HS-5 (cell line): ENCODE data around the gene CHD3.

Experiments
- DNase-seq: peaks from one replicate; pipeline ENCODE4 v3.0.0-alpha.2; 2012; ENCODE audit warnings: low read depth

Gene CHD3

DNA sequence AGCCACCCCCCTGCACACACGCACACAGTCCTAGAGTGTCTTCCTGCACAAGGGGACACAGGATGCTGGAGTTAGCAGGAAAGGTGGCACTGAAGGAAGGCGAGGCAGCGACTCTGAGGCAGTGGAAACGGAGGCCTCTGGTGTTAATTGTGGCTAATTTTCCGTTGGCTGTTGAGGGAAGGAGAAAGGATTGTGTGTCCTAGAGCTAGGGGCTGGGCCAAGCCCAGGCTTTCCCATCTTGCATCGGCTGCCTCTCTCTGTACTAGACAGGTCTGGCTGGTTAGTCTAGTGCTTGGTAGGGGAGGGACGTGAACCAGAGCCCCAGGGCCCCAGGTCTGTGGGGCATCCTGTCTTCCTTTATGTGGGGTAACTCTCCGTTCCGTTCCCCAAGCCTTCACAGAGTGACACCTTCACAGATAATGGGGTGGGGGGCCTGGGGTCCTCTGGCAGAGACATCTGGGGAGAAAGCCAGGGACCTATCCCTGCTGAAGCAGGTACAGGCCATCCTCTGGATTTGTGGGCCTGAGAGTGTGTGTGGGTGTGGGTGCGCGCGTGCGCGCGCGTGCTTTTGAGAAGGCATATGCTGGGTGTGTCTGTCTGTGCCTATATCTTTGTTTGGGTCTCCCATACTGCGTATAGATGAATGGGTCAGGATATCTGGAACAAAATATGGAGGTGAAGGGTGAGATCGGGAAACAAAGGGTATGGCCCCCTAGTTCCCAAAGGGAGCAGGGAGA lies at the start of gene CHD3:
Gene CHD3, plus strand, starts transcription at position 606 of the 737 bp plus-strand sequence. CDS start 212 bp downstream, outside the sequence.
- DNase-seq, result no peak

DNA sequence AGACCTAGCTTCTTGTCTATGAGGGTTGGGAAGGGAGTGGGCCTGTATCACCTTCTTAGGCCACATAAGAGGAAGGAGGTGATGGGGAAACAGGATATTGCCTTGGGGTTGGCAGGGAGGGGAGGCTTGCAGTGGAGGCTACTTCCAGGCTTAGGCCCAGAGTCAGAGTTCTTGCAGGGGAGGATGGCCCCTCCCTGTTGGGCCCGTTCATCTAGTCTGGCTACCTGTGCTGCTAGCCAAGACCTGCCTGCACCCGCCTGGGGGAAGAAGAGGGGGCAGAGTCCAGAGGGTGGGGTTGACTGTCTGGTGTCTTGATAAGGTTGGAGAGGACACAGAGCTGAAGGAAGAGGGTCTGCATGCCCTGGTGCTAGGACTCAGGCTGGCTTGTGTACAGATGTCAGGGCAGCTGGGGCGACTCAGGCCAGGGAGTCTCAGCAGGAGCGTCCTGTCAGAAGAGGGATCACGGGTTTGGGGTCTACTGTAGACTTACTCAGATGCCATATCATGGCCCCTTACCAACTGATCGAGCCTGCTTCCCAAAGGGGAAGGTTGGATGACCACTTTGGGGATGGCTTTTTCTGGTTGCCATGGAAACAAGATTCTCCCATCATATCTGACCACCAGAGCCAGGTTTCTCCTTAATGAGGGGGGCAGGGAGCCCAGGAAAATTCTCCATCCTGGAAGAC lies 49.3 kb upstream of the CHD3 start:
- no peak for DNase-seq

DNA sequence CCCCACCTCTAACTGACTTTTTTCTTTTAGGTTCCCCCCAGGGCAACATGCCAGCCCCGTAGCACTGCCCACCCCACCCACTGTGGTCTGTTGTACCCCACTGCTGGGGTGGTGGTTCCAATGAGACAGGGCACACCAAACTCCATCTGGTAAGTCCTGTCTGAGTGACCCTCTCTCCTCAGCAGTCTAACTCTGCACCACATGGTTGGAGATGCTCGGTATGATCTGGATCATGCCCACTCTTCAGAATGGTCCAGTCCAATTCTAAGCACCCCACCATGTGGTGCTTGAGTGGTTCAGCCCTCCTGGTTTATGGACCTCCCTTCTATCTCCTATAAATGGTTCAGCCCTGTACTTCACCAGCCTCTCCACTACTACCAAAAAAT lies 48.7 kb upstream of the CHD3 start:
- DNase-seq, result no peak

DNA sequence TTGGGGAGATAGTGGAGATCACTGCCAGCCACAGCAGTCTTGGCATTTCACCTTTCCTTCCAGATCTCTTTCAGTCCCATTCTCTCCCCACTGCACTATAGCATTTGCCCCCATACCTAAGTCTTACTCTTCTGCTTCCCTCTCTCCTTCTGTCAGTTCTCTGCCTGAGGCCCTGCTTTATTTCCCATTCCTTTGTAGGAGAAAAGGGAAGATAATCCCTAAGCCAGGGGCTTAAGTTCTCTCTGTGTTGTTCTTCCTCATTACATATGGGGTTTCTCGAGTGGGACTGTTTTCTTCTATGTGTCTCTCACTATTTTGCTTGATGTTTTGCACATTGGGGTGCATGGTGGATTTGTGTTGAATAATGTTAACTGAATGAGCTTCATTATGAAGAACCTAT lies 48.1 kb upstream of the CHD3 start:
- no peak for DNase-seq

DNA sequence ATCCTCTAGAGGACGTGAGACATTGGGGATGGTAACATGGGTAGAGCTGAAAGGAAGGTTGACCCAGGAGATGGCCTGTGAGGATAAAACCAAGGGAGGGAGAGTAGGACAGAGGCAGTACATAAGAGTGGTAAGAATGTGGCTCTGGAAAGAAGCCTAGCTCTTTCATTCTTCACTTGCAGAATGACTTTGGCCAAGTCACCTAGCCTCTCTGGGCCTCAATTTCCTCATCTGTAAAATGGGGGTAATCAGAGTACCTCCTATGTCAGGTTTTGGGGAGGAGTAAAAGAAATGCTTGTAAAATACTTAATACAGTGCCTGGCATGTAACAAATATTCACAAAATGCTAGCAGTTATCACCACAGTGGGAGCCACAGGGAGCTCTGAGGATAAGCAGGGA lies 47.7 kb upstream of the CHD3 start:
- DNase-seq, result no peak

DNA sequence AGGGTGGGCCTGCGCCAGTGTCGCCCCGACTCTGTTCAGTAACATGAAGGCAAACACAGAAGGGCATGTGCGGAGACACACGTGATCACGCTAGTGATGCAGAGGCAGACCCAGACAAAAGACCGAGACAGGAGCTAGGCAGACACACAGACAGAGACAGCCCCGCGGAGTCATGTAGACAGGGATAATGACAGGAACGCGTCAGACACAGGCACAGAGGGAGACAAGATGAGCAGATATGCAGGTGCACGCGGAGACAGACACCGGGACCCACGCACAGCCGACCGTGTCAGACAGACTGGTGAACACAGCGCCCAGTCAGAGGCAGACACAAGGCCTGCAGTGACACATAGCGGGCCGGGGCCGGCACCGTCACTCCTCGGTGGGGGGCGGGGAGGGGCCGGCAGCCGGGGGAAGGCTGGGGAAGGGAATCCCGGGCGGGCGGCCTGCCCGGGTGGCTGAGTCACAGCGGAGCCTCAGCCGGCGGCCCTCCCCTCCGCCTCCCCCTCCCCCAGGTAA lies 47.1 kb upstream of the CHD3 start:
- DNase-seq, result no peak

DNA sequence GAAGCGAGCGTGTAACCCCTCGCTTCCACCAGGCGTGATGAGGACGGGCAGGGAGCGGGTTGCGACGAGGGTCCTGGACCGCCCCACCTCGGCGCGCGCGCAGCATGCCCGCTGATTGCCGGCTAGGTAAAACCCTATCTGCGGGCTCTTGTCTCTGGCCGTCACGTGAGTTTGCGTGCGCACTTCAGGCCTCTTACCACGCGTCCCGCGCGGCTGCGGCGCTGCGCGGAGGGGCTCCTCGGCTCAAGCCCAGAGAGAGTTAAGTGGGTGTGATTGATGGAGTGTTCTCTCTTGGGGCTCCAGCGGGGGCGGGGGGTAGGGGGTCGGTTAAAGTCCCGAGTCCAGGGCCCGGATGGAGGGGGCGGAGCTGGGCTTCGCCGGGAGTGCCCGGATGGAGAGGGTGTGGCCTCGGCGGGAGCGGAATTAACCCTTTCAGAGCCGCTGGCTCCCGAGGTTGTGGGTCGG lies 46.6 kb upstream of the CHD3 start:
- DNase-seq, result peak; percentile 66

DNA sequence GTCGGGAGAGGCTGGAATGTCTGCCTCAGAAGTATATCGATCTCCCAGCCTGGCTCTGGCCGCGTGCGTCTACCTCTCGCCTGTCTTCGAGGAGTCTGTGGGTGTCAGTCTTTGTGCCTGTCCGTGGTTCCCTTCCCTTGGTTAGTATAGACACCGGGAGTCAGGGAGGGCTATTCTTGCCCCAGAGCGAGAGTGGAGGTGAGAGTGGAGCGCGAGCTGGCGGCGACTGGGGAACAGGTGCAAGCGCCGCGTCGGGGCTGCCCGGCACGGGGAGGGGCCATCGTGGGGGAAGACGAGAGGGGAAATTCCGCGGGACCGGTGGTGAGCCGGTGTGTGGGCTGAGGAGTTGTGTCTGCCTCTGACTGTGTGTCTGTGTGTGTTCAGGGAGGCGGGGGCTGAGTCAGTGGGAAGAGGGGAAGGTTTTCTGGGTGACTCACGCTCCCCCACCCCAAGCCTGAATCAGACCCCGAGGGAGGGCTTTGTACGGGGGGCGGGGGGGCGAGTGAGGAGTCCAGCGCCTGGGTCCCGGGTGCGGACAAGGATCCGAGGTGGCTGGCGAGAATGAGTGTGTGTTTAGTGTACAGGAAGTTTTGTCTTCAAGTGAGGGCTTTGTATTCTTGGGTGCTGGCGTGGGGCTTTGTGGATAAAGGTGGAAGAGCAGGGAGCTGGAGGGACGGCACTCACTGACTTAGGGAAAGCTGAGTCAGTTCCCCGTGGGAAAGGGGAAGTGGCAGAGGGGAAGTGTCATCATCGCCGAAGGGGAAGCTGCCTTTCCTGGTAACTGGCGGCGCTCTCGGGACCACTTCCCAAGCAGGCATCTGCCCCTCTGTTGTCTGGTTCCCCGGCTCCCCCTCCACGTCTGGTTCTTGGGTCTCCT lies 46.0 kb upstream of the CHD3 start:
- DNase-seq, result peak; percentile 80

DNA sequence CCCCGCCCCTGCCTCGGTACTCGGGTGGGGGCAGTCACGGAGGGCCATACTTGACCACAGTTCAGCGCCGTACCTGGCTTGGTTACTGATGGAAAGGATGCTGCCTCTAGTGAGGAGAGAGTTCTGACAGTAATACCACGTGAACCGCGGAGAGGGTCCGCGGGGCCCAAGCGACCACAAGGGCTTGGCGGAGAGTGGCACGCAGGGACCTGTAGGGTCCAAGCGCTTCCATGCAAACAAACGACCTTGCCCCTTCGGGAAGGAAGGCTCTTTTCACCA lies 45.4 kb upstream of the CHD3 start:
- no peak for DNase-seq

DNA sequence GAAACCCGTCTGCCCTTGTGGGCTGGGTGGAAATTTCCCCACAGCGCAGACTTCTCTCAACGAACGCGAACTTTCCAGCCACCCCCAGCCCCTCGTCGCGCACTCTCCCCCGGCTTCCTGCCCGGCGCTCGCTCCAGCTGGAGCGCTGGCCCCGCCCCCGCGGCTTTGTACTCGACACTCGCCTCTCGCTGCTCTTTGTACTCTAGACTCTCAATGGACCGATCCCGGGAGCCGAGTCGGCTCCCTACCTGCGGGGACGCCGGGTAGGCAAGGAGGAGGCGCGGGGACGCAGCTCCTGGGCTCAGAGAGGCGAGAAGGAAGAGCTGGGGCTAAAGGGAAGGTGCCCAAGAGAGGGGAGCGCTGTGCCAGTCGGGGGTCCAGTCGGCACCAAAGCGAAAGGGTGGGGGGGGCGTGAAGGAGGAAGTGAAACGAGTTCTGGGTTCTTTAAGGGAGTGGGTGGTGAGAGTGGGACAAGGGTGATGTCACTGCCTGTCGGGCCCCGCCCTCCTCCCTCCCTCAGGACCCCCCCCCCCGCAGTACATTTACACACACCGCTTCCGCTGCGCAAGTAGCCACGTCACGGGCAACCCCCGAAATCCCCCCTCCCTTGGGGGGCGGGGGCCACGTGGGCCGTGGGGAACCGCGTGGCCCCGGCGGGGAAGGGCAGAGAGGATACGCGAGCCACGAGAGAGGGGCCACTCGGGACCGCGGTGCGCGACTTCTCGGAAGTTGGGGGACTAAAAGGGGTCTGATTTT lies 44.9 kb upstream of the CHD3 start:
- no peak for DNase-seq

DNA sequence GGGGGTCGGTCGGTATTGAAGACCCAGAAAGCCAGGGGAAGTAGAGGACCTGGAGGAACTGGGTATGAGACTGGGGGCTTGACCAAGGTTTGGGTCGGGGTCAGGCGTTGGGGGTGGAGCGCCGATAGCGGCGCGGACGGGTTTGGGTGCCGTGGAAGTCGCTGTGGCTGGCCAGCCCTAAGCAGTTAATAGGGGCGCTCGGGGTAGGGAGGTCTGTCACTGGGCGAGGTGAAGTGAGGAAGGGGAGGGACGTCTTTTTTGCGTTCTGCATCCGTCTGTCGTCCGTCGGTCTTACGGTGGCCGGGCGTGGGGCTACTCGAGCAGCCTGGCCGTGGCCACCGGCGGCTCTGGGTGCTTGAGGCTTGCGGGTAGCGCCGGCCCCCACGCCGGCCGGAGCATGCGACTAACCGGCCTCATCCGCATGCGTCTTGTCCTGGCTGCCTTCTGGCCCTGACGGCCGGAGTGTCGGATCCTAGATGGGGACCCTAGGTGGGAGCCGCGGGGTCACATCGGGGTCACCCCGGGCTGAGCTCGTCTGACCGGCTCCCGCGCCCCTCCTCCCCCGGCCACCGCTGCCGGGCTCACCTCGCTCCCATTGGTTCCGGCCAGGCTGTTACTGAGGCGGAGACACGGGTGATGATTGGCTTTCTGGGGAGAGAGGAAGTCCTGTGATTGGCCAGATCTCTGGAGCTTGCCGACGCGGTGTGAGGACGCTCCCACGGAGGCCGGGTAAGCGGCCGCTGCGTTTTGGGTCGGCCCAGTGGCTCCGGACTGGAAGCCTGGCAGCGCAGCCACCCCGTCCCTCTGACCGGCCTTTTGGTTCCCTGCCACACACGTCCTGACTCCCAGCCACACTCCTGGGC lies 44.1 kb upstream of the CHD3 start:
- peak; percentile 78 for DNase-seq

DNA sequence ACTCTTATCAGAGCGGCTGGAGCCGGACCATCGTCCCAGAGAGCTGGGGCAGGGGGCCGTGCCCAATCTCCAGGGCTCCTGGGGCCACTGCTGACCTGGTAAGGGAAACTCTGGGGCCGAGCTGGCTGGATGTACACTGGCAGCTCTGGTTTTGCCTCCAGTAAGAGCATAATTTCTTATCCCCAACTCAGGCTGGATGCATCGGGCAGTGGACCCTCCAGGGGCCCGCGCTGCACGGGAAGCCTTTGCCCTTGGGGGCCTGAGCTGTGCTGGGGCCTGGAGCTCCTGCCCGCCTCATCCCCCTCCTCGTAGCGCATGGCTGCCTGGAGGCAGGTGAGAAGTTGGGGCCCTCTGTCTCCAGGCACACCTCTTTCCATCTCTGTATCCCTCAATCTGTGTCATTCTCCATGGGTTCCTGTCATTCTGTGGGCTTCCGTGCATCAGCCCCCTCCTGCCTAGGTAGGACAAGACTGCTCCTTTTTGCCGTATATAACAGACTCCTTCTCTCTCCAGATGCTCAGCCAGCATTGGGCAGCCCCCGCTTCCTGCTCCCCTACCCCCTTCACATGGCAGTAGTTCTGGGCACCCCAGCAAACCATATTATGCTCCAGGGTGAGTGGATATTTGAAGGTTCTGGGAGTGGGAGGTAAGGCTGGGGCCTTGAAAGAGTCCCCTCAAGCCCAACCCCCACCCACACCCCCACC lies 43.1 kb upstream of the CHD3 start:
- DNase-seq, result no peak

DNA sequence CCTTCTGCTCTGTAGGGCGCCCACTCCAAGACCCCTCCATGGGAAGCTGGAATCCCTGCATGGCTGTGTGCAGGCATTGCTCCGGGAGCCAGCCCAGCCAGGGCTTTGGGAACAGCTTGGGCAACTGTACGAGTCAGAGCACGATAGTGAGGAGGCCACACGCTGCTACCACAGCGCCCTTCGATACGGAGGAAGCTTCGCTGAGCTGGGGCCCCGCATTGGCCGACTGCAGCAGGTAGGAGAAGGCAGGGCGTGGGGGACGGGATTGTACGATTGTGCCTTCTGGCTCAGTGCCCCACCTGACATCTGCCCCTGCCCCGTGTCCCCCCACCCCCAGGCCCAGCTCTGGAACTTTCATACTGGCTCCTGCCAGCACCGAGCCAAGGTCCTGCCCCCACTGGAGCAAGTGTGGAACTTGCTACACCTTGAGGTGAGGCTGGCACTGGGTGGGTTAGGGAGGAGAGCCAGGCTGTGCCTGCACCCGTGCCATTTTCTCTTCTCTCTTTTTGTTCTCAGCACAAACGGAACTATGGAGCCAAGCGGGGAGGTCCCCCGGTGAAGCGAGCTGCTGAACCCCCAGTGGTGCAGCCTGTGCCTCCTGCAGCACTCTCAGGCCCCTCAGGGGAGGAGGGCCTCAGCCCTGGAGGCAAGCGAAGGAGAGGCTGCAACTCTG lies 42.4 kb upstream of the CHD3 start:
- no peak for DNase-seq

DNA sequence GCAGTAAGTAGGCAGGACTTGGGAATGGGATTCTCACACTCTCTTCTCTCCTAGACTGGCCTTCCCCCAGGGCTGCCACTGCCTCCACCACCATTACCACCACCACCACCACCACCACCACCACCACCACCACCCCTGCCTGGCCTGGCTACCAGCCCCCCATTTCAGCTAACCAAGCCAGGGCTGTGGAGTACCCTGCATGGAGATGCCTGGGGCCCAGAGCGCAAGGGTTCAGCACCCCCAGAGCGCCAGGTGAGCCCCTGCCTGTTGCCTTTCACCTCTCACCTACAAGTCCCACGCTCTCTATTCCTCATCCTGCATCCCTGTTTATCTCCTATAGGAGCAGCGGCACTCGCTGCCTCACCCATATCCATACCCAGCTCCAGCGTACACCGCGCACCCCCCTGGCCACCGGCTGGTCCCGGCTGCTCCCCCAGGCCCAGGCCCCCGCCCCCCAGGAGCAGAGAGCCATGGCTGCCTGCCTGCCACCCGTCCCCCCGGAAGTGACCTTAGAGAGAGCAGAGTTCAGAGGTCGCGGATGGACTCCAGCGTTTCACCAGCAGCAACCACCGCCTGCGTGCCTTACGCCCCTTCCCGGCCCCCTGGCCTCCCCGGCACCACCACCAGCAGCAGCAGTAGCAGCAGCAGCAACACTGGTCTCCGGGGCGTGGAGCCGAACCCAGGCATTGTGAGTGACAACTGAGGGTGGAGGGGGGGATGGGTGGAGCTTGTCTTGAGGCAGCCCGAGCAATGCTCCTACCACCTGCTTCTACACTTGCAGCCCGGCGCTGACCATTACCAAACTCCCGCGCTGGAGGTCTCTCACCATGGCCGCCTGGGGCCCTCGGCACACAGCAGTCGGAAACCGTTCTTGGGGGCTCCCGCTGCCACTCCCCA lies 41.6 kb upstream of the CHD3 start:
- DNase-seq, result no peak

DNA sequence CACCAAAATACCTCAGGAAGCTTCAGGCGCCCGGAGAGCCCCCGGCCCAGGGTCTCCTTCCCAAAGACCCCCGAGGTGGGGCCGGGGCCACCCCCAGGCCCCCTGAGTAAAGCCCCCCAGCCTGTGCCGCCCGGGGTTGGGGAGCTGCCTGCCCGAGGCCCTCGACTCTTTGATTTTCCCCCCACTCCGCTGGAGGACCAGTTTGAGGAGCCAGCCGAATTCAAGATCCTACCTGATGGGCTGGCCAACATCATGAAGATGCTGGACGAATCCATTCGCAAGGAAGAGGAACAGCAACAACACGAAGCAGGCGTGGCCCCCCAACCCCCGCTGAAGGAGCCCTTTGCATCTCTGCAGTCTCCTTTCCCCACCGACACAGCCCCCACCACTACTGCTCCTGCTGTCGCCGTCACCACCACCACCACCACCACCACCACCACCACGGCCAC lies 40.4 kb upstream of the CHD3 start:
- DNase-seq, result no peak

DNA sequence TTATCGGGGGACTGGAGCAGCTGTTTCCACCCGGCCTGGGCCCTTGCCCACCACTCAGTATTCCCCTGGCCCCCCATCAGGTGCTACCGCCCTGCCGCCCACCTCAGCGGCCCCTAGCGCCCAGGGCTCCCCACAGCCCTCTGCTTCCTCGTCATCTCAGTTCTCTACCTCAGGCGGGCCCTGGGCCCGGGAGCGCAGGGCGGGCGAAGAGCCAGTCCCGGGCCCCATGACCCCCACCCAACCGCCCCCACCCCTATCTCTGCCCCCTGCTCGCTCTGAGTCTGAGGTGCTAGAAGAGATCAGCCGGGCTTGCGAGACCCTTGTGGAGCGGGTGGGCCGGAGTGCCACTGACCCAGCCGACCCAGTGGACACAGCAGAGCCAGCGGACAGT lies 39.9 kb upstream of the CHD3 start:
- DNase-seq, result no peak

DNA sequence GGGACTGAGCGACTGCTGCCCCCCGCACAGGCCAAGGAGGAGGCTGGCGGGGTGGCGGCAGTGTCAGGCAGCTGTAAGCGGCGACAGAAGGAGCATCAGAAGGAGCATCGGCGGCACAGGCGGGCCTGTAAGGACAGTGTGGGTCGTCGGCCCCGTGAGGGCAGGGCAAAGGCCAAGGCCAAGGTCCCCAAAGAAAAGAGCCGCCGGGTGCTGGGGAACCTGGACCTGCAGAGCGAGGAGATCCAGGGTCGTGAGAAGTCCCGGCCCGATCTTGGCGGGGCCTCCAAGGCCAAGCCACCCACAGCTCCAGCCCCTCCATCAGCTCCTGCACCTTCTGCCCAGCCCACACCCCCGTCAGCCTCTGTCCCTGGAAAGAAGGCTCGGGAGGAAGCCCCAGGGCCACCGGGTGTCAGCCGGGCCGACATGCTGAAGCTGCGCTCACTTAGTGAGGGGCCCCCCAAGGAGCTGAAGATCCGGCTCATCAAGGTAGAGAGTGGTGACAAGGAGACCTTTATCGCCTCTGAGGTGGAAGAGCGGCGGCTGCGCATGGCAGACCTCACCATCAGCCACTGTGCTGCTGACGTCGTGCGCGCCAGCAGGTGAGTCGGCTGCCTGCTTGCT lies 39.3 kb upstream of the CHD3 start:
- no peak for DNase-seq
